Adipocyte (in vitro differentiated cells): Measurements from ENCODE around the gene TMCC2.
"Not testable (repeated sequence)": the region's sequence is repeated elsewhere in the genome, so short reads cannot be mapped to it uniquely, and the experiment has no call there.

ENCODE experiments used
- DNase-seq: peaks from one replicate; pipeline ENCODE4 v3.0.0-alpha.2; 2015; ENCODE audit warnings: low read depth
- H3K27me3 ChIP-seq: replicated peaks from 2 replicates; pipeline ENCODE4 v1.7.0; 2013; ENCODE audit warnings: mild to moderate bottlenecking, low read length, moderate library complexity; ENCODE audit not compliant: control insufficient read depth, insufficient read depth
- H3K36me3 ChIP-seq: 2 replicates; pipeline ENCODE4 v1.7.0; 2013; ENCODE audit warnings: low read length, mild to moderate bottlenecking, moderate library complexity; ENCODE audit not compliant: control insufficient read depth, insufficient read depth, severe bottlenecking
- H3K4me1 ChIP-seq: 2 replicates; pipeline ENCODE4 v1.7.0; 2013; ENCODE audit warnings: mild to moderate bottlenecking, low read length, moderate library complexity; ENCODE audit not compliant: control insufficient read depth, insufficient read depth
- H3K4me3 ChIP-seq: 2 replicates; pipeline ENCODE4 v1.7.0; 2013; ENCODE audit warnings: mild to moderate bottlenecking, low read length, moderate library complexity
- H3K9ac ChIP-seq: 2 replicates; pipeline ENCODE4 v1.7.0; 2013; ENCODE audit warnings: mild to moderate bottlenecking, low read length, moderate library complexity
- H3K9me3 ChIP-seq: 2 replicates; pipeline ENCODE4 v1.7.0; 2013; ENCODE audit warnings: mild to moderate bottlenecking, low read length, moderate library complexity; ENCODE audit not compliant: control insufficient read depth

TMCC2 gene

GRCh38 chr1:205232127-205232820, 4.5 kb downstream of the TMCC2 start:
- Histone ChIP-seq H3K9me3 (no peaks in the 10 kb centered on the region), H3K27me3 (no peaks in the 10 kb centered on the region), H3K9ac (no peak overlapping the region), H3K36me3 (no peaks in the 10 kb centered on the region), H3K4me3 (no peak overlapping the region), H3K4me1 (peaks cover 14% of the 10 kb centered on the region)
- DNase-seq, result no peak

GRCh38 chr1:205232945-205233397, 5.2 kb downstream of the TMCC2 start:
- DNase-seq, result no peak
- no peaks in the 10 kb centered on the region for H3K36me3 ChIP-seq
- H3K9me3 ChIP-seq, result no peaks in the 10 kb centered on the region
- no peak overlapping the region for H3K4me3 ChIP-seq
- peaks cover 6% of the 10 kb centered on the region for H3K27me3 ChIP-seq
- H3K9ac ChIP-seq, result no peak overlapping the region
- H3K4me1 ChIP-seq, result peaks cover 12% of the 10 kb centered on the region

DNA sequence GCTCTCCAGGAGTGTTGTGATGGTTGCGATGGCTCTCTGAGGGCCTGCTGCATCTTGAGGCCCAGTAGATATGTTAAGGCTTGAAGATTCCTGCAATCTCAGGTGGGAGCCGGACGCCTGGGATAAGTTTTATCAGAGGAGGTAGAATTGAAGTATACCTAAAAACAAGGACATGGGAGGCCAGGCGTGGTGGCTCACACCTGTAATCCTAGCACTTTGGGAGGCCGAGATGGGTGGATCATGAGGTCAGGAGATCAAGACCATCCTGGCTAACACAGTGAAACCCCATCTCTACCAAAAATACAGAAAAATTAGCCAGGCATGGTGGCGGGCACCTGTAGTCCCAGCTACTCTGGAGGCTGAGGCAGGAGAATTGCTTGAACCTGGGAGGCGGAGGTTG, 6.2 kb downstream of the TMCC2 start:
- not testable (repeated sequence) for H3K9me3 ChIP-seq, H3K4me1 ChIP-seq, H3K36me3 ChIP-seq, H3K27me3 ChIP-seq, H3K9ac ChIP-seq, H3K4me3 ChIP-seq, DNase-seq

DNA sequence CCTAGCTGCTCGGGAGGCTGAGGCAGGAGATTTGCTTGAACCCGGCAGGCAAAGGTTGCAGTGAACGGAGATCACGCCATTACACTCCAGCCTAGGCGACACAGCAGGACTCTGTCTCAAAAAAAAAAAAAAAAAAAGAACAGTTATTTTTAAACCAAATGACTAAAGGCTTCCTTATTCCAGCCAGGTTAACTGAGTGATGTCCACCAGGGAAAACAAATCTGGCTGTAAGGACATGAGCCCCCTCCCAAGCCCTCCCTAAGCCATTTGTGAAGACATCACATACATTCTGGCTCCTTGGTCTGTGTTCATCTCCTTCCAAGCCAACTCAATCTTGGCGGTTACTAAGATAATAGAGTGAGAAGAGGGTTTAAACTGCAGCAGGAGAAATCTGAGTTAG, 8.2 kb downstream of the TMCC2 start:
- H3K4me3 ChIP-seq, result no peak overlapping the region
- DNase-seq, result no peak
- no peaks in the 10 kb centered on the region for H3K9me3 ChIP-seq
- H3K27me3 ChIP-seq, result peaks cover 6% of the 10 kb centered on the region
- H3K9ac ChIP-seq, result no peak overlapping the region
- no peaks in the 10 kb centered on the region for H3K36me3 ChIP-seq
- H3K4me1 ChIP-seq, result peaks cover 4% of the 10 kb centered on the region

DNA sequence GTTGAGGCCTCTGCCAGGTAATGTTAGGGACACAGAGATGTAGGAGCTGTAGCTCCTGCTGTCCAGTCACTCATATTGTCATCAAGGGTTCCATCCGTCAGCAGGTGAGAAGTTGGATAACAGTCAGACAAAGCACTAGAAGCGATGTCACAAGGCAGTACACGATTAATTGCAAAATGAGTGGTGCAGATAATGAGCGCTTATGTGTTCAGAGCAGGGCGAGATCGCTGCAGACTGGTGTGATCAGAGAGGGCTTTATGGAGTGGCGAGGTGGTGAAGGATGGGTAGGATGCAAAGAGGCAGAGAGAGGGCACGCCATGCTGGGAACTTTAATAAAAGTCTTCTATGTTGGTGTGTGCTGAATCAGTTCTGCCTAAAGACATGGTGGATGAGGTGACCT, 8.8 kb downstream of the TMCC2 start:
- Histone ChIP-seq H3K27me3 (peaks cover 6% of the 10 kb centered on the region), H3K9me3 (no peaks in the 10 kb centered on the region), H3K4me1 (peaks cover 4% of the 10 kb centered on the region), H3K9ac (no peak overlapping the region), H3K36me3 (no peaks in the 10 kb centered on the region), H3K4me3 (no peak overlapping the region)
- no peak for DNase-seq

DNA sequence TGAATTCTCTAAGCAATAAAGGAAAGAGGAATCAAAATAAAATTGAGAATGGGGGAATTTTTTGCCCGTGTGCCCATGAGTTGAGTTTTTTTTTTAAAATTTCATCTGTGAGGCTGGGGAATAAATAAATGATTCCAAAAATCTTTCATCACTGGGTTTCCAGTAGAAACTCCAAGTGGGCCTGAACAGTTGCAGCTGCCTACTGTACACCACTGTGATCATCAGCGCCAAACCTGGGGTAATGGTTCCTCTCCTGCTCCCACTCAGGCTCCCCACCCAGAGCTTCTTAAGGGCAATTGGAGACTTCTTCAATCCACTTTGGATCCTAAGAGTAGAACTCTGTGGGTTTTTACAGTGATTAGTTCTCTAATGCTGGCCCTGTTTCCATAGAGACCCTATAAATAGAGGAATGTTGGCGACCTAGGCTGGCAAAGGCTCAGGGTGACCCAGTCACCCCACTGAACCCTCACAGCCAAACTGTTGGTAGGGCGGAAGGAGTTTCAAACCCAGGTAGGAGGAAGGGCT, 9.3 kb downstream of the TMCC2 start:
- H3K9me3 ChIP-seq, result no peaks in the 10 kb centered on the region
- H3K36me3 ChIP-seq, result no peaks in the 10 kb centered on the region
- no peak for DNase-seq
- no peak overlapping the region for H3K4me3 ChIP-seq
- H3K4me1 ChIP-seq, result peaks cover 4% of the 10 kb centered on the region
- peaks cover 6% of the 10 kb centered on the region for H3K27me3 ChIP-seq
- H3K9ac ChIP-seq, result no peak overlapping the region

DNA sequence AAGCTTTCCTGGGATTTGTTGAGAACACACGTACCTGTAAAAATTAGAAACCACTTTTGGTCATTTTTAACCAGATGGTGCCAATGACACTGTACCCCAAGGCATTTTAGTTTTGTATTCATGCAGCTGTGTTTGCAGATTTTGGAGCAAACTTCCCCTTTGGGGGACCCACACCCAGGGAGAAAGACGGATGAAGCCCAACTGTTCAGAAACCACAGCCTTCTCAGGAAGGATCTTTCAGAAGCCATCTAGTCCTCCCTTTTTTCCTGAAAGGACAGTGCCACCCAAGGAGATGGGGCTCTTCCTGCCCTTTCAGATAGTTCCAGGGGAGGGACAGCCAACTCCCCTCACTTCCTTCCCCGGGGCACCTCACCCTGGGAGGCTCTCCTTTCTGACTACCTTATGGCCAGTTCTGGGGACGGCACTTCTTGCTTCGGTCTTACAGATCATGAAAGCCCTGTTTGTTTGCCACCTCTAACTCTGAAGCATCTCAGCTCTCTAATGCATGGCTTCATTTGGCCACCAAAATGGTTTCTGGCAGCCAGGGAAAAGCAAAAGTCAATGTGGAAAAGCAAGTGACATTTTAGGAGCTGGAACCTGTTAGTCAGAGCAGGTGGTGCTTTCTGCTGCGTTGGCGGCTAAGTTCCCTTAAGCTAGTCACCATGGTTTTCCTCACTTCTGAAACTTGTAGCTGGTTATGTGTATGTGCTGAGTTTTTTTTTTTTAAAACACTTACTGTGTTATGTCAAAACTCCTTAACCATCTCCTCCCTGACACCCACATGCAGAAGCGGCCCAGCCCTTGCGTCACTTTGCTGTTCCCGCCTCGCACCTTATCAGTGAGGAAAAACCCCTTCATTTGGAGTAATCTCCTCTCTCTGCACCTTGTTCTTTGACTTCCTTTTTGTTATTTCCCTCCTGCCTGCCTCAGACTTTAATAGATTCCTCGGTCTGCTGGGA, 10.1 kb downstream of the TMCC2 start:
- Histone ChIP-seq H3K9ac (no peak overlapping the region), H3K36me3 (no peaks in the 10 kb centered on the region), H3K4me1 (peaks cover 4% of the 10 kb centered on the region), H3K27me3 (peaks cover 6% of the 10 kb centered on the region), H3K9me3 (no peaks in the 10 kb centered on the region), H3K4me3 (no peak overlapping the region)
- no peak for DNase-seq

- Histone ChIP-seq H3K9me3 (no peaks in the 10 kb centered on the region), H3K4me3 (no peak overlapping the region), H3K27me3 (peaks cover 6% of the 10 kb centered on the region), H3K9ac (no peak overlapping the region), H3K4me1 (peaks cover 4% of the 10 kb centered on the region), H3K36me3 (no peaks in the 10 kb centered on the region)
- no peak for DNase-seq
Observed at GRCh38 chr1:205239078-205239477, 11.3 kb downstream of the TMCC2 start.

DNA sequence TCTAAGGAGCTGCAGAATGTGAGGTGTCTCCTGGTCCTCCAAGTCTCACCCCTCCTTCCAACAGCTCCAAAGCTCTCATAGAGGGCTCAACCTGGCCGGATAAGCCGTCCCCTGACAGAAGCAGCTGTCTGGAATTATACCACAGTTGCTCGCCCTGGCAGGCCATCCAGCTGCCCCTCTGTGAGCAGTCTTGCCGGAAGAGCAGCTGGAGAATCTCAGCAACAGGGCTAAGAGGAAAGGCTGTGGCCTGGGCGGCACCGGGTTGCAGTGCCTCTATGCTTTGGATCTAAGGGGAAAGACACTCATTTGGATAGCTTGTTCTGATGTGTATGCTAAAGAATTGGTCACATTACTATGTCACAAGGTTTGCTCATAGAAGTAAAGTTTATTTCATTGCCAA, 12.4 kb downstream of the TMCC2 start:
- Histone ChIP-seq H3K36me3 (no peaks in the 10 kb centered on the region), H3K9ac (no peak overlapping the region), H3K4me3 (no peak overlapping the region), H3K4me1 (peaks cover 3% of the 10 kb centered on the region), H3K9me3 (no peaks in the 10 kb centered on the region), H3K27me3 (peaks cover 6% of the 10 kb centered on the region)
- DNase-seq, result no peak

- no peak overlapping the region for H3K9ac ChIP-seq
- no peak for DNase-seq
- no peaks in the 10 kb centered on the region for H3K4me1 ChIP-seq
- no peak overlapping the region for H3K4me3 ChIP-seq
- H3K36me3 ChIP-seq, result no peaks in the 10 kb centered on the region
- H3K9me3 ChIP-seq, result no peaks in the 10 kb centered on the region
- peaks cover 6% of the 10 kb centered on the region for H3K27me3 ChIP-seq
Observed at GRCh38 chr1:205240569-205240968, 12.8 kb downstream of the TMCC2 start.

DNA sequence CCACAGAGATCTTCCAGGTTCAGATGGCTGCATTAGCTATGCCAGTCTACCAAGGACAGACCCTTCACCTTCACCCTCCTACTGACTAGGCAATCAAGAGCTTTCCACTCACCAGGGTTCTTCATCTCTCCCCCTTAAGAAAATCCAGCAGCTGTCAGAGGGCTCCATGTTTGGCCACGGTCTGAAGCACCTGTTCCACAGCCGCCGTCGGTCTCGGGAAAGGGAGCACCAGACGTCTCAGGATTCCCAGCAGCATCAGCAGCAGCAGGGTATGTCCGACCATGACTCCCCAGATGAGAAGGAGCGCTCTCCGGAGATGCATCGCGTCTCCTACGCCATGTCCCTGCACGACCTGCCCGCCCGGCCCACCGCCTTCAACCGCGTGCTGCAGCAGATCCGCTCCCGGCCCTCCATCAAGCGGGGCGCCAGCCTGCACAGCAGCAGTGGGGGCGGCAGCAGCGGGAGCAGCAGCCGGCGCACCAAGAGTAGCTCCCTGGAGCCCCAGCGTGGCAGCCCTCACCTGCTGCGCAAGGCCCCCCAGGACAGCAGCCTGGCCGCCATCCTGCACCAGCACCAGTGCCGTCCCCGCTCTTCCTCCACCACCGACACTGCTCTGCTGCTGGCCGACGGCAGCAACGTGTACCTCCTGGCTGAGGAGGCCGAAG, 13.8 kb downstream of the TMCC2 start:
- H3K4me1 ChIP-seq, result no peaks in the 10 kb centered on the region
- no peaks in the 10 kb centered on the region for H3K36me3 ChIP-seq
- peaks cover 6% of the 10 kb centered on the region for H3K27me3 ChIP-seq
- H3K9ac ChIP-seq, result no peak overlapping the region
- DNase-seq, result no peak
- H3K4me3 ChIP-seq, result no peak overlapping the region
- no peaks in the 10 kb centered on the region for H3K9me3 ChIP-seq
